OCI-LY3 (cell line): ENCODE data around the gene APBA3.

Experiments used
- H2AFZ ChIP-seq: fragments of 200-600, 300-600 bp; shearing (Covaris generic); 2 replicates; pipeline ENCODE4 v1.6.0; 2014; ENCODE audit warnings: antibody characterized with exemption, low read depth, low read length
- H3K27ac ChIP-seq: fragments of 200-600, 300-600 bp; sonication (generic); 2 replicates; pipeline ENCODE4 v1.5.1; 2014; ENCODE audit warnings: mild to moderate bottlenecking, low read length, moderate library complexity, mixed read lengths
- H3K27me3 ChIP-seq: fragments of 200-600, 300-600 bp; sonication (generic); 2 replicates; pipeline ENCODE4 v1.6.1; 2014; ENCODE audit warnings: low read depth, low read length, mixed read lengths
- H3K36me3 ChIP-seq: fragments of 200-600, 300-600 bp; sonication (generic); replicated peaks from 2 replicates; pipeline ENCODE3; 2014; ENCODE audit warnings: low read depth, low read length, mixed read lengths
- H3K4me1 ChIP-seq: fragments of 300-600, 200-600 bp; sonication (generic); 2 replicates; pipeline ENCODE4 v1.6.1; 2014; ENCODE audit warnings: low read length, mixed read lengths
- H3K4me2 ChIP-seq: fragments of 200-600, 300-600 bp; sonication (generic); 2 replicates; pipeline ENCODE4 v1.6.1; 2014; ENCODE audit warnings: low read length, mixed read lengths
- H3K4me3 ChIP-seq: fragments of 300-600, 200-600 bp; sonication (generic); 2 replicates; pipeline ENCODE4 v1.5.1; 2014; ENCODE audit warnings: antibody characterized with exemption, mild to moderate bottlenecking, low read length, moderate library complexity
- H3K79me2 ChIP-seq: fragments of 300-600, 200-600 bp; shearing (Covaris generic); 2 replicates; pipeline ENCODE4 v1.6.1; 2014; ENCODE audit warnings: mild to moderate bottlenecking, low read length, mixed read lengths
- H3K9ac ChIP-seq: fragments of 300-600, 200-600 bp; shearing (Covaris generic); 2 replicates; pipeline ENCODE4 v1.6.0; 2014; ENCODE audit warnings: mild to moderate bottlenecking, low read length, moderate library complexity
- H3K9me3 ChIP-seq: fragments of 200-600, 300-600 bp; shearing (Covaris generic); 2 replicates; pipeline ENCODE4 v1.6.1; 2014; ENCODE audit warnings: low read length, mixed read lengths; ENCODE audit not compliant: insufficient read depth
- H4K20me1 ChIP-seq: fragments of 200-600, 300-600 bp; sonication (generic); 2 replicates; pipeline ENCODE4 v1.6.1; 2016; ENCODE audit warnings: low read length, mixed read lengths; ENCODE audit not compliant: insufficient read depth
- CTCF ChIP-seq: fragments of 200-600, 300-600 bp; sonication (generic); IDR thresholded peaks from 2 replicates; pipeline ENCODE4 v1.5.1; 2014; ENCODE audit warnings: antibody characterized with exemption, low read length, low read depth
- EZH2phosphoT487 ChIP-seq: fragments of 200-600 bp; shearing (Covaris generic); IDR thresholded peaks from 2 replicates; pipeline ENCODE4 v1.6.1; 2018; ENCODE audit warnings: antibody characterized with exemption, mixed run types, low read depth

The APBA3 gene

GRCh38 chr19:3792114-3792513 lies 30.6 kb upstream of the APBA3 start:
- no peak overlapping the region for H3K27ac ChIP-seq
- no peak overlapping the region for H3K4me3 ChIP-seq
- H3K27me3 ChIP-seq = 0 out of 2 replicates have a peak, but pooled peaks cover 4% of the 10 kb centered on the region
- H2AFZ ChIP-seq = no peak overlapping the region
- no peaks in the 10 kb centered on the region for H3K36me3 ChIP-seq
- no peaks in the 10 kb centered on the region for H3K79me2 ChIP-seq
- no peak overlapping the region for H3K4me2 ChIP-seq
- H3K4me1 ChIP-seq = no peaks in the 10 kb centered on the region
- TF ChIP-seq CTCF (no peak), EZH2phosphoT487 (no peak)
- H4K20me1 ChIP-seq = no peaks in the 10 kb centered on the region
- H3K9me3 ChIP-seq = no peaks in the 10 kb centered on the region
- H3K9ac ChIP-seq = no peak overlapping the region

GRCh38 chr19:3790941-3791340 lies 29.4 kb upstream of the APBA3 start:
- no peaks in the 10 kb centered on the region for H3K36me3 ChIP-seq

GRCh38 chr19:3790209-3790734 lies 28.8 kb upstream of the APBA3 start:
- Histone ChIP-seq H3K9ac (no peak overlapping the region), H3K4me2 (no peak overlapping the region), H3K79me2 (no peaks in the 10 kb centered on the region), H3K27me3 (no peaks in the 10 kb centered on the region), H4K20me1 (no peaks in the 10 kb centered on the region), H3K36me3 (no peaks in the 10 kb centered on the region), H3K4me1 (no peaks in the 10 kb centered on the region), H2AFZ (no peak overlapping the region), H3K27ac (no peak overlapping the region), H3K9me3 (no peaks in the 10 kb centered on the region), H3K4me3 (no peak overlapping the region)
- TF ChIP-seq CTCF = no peak

More at GRCh38 chr19:3790941-3791340, 29.4 kb upstream of the APBA3 start:
- TF ChIP-seq CTCF = no peak
- TF ChIP-seq EZH2phosphoT487 = no peak
- Histone ChIP-seq H4K20me1 (no peaks in the 10 kb centered on the region), H3K4me3 (no peak overlapping the region), H3K4me1 (no peaks in the 10 kb centered on the region), H2AFZ (no peak overlapping the region), H3K27ac (no peak overlapping the region), H3K9me3 (no peaks in the 10 kb centered on the region), H3K79me2 (no peaks in the 10 kb centered on the region), H3K4me2 (no peak overlapping the region), H3K9ac (no peak overlapping the region), H3K27me3 (no peaks in the 10 kb centered on the region)

GRCh38 chr19:3788996-3789778 lies 27.7 kb upstream of the APBA3 start:
- H3K9ac ChIP-seq = no peak overlapping the region
- H3K27ac ChIP-seq = no peak overlapping the region
- no peaks in the 10 kb centered on the region for H3K4me1 ChIP-seq
- H2AFZ ChIP-seq = no peak overlapping the region
- no peak overlapping the region for H3K4me2 ChIP-seq
- H4K20me1 ChIP-seq = no peaks in the 10 kb centered on the region
- H3K9me3 ChIP-seq = no peaks in the 10 kb centered on the region
- no peaks in the 10 kb centered on the region for H3K27me3 ChIP-seq
- H3K79me2 ChIP-seq = no peaks in the 10 kb centered on the region
- TF ChIP-seq CTCF (no peak), EZH2phosphoT487 (no peak)
- no peaks in the 10 kb centered on the region for H3K36me3 ChIP-seq
- no peak overlapping the region for H3K4me3 ChIP-seq
